ENCODE data around the gene TTC33. TPM values are rescaled to one million over a fixed set of nuclear protein-coding genes. Genes with fewer than 3 reads are reported as not detected.
A peak's percentile ranks its signal among the peaks of the same experiment; 100 is the strongest.

TTC33 gene
- total RNA-seq, 1 experiment from 2014 or later = 30.2 TPM

- H3K9me2 ChIP-seq (ENCODE audit: insufficient read depth) = no peaks in the 10 kb centered on the region
- peaks cover 7% of the 10 kb centered on the region; the same call in 1 of the 2 replicates for H3K9me3 ChIP-seq (ENCODE audit: insufficient read depth, low read depth)
- ChIA-PET CTCF (no interaction called here), POLR2A (ENCODE audit: unreplicated experiment) (no interaction called here)
- no peaks in the 10 kb centered on the region for H4K20me1 ChIP-seq (ENCODE audit: insufficient read depth)
- BruUV-seq (replicated peaks) = no TSS peak
- H3K36me3 ChIP-seq (ENCODE audit: low read depth) = no peaks in the 10 kb centered on the region
- no peak for DNase-seq
- H3K4me2 ChIP-seq = no peak overlapping the region
- no peaks in the 10 kb centered on the region for H3K27me3 ChIP-seq (ENCODE audit: insufficient read depth, low read depth)
- H3K4me3 ChIP-seq = no peak overlapping the region
- TF ChIP-seq CTCF (conservative IDR thresholded peaks at IDR 0.05) (no peak), EZH2 (IDR thresholded peaks at IDR 0.05; ENCODE audit: low read depth) (no peak)
- H3K4me1 ChIP-seq (replicated peaks; ENCODE audit: insufficient read depth) = peaks cover 27% of the 10 kb centered on the region
- H3F3A ChIP-seq (ENCODE audit: insufficient read depth, low read depth) = peaks cover 29% of the 10 kb centered on the region
- H2AFZ ChIP-seq = no peak overlapping the region
- no peaks in the 10 kb centered on the region for H3K79me2 ChIP-seq (ENCODE audit: low read depth)
- intact Hi-C loops (cut with micrococcal nuclease; ENCODE audit: unreplicated experiment) = loop anchor here (5.0 to 10.0 kb wide), 2 partner anchors 68 to 606 kb away; no protein-coding TSS in a partner anchor
- peak overlapping the region; percentile 38; the same call in 1 of the 2 replicates for H3K27ac ChIP-seq
These were observed 205.3 kb downstream of the TTC33 start for GRCh38 chr5:40550481-40550880.

- Histone ChIP-seq H3K27ac (no peak overlapping the region), H3K4me1 (replicated peaks; ENCODE audit: insufficient read depth) (peaks cover 27% of the 10 kb centered on the region), H3K9me2 (ENCODE audit: insufficient read depth) (no peaks in the 10 kb centered on the region), H3K9me3 (ENCODE audit: insufficient read depth, low read depth) (peaks cover 7% of the 10 kb centered on the region; the same call in 1 of the 2 replicates), H3K36me3 (ENCODE audit: low read depth) (no peaks in the 10 kb centered on the region), H3K4me2 (no peak overlapping the region), H3K27me3 (ENCODE audit: insufficient read depth, low read depth) (no peaks in the 10 kb centered on the region), H3F3A (ENCODE audit: insufficient read depth, low read depth) (peaks cover 29% of the 10 kb centered on the region), H3K79me2 (ENCODE audit: low read depth) (no peaks in the 10 kb centered on the region), H3K4me3 (no peak overlapping the region), H4K20me1 (ENCODE audit: insufficient read depth) (no peaks in the 10 kb centered on the region), H2AFZ (no peak overlapping the region)
- no TSS peak for BruUV-seq (replicated peaks)
- intact Hi-C loops (cut with micrococcal nuclease; ENCODE audit: unreplicated experiment) = loop anchor here (5.0 to 10.0 kb wide), 2 partner anchors 67 to 605 kb away; no protein-coding TSS in a partner anchor
- no peak for TF ChIP-seq EZH2 (IDR thresholded peaks at IDR 0.05; ENCODE audit: low read depth)
- POLR2A ChIA-PET (ENCODE audit: unreplicated experiment) = no interaction called here
- CTCF ChIA-PET = no interaction called here
- DNase-seq = no peak
These were observed 206.1 kb downstream of the TTC33 start for GRCh38 chr5:40549616-40550015.

GRCh38 chr5:40547994-40548575 lies 207.7 kb downstream of the TTC33 start:
- TF ChIP-seq EZH2 (IDR thresholded peaks at IDR 0.05; ENCODE audit: low read depth) (no peak), CTCF (conservative IDR thresholded peaks at IDR 0.05) (no peak)
- POLR2A ChIA-PET (ENCODE audit: unreplicated experiment) = no interaction called here
- no peak overlapping the region for H3K4me2 ChIP-seq
- no TSS peak for BruUV-seq (replicated peaks)
- peaks cover 26% of the 10 kb centered on the region for H3K4me1 ChIP-seq (replicated peaks; ENCODE audit: insufficient read depth)
- H3F3A ChIP-seq (ENCODE audit: insufficient read depth, low read depth) = peaks cover 29% of the 10 kb centered on the region
- H3K9me3 ChIP-seq (ENCODE audit: insufficient read depth, low read depth) = peaks cover 7% of the 10 kb centered on the region; the same call in 1 of the 2 replicates
- CTCF ChIA-PET = no interaction called here
- no peak overlapping the region for H3K4me3 ChIP-seq
- no peak overlapping the region for H2AFZ ChIP-seq
- H3K79me2 ChIP-seq (ENCODE audit: low read depth) = no peaks in the 10 kb centered on the region
- no peak overlapping the region for H3K27ac ChIP-seq
- no peak for DNase-seq
- no peaks in the 10 kb centered on the region for H3K36me3 ChIP-seq (ENCODE audit: low read depth)
- no peaks in the 10 kb centered on the region for H3K27me3 ChIP-seq (ENCODE audit: insufficient read depth, low read depth)
- no peaks in the 10 kb centered on the region for H3K9me2 ChIP-seq (ENCODE audit: insufficient read depth)
- no peaks in the 10 kb centered on the region for H4K20me1 ChIP-seq (ENCODE audit: insufficient read depth)
- intact Hi-C loops (cut with micrococcal nuclease; ENCODE audit: unreplicated experiment) = no loop called here

GRCh38 chr5:40547557-40547956 lies 208.2 kb downstream of the TTC33 start:
- ChIA-PET CTCF (no interaction called here), POLR2A (ENCODE audit: unreplicated experiment) (no interaction called here)
- no TSS peak for BruUV-seq (replicated peaks)
- Histone ChIP-seq H2AFZ (no peak overlapping the region), H3K9me2 (ENCODE audit: insufficient read depth) (no peaks in the 10 kb centered on the region), H3F3A (ENCODE audit: insufficient read depth, low read depth) (peaks cover 24% of the 10 kb centered on the region), H3K4me3 (no peak overlapping the region), H3K9me3 (ENCODE audit: insufficient read depth, low read depth) (peaks cover 6% of the 10 kb centered on the region; the same call in 1 of the 2 replicates), H3K4me2 (no peak overlapping the region), H3K79me2 (ENCODE audit: low read depth) (no peaks in the 10 kb centered on the region), H3K27ac (no peak overlapping the region), H3K4me1 (replicated peaks; ENCODE audit: insufficient read depth) (peaks cover 21% of the 10 kb centered on the region), H4K20me1 (ENCODE audit: insufficient read depth) (no peaks in the 10 kb centered on the region), H3K27me3 (ENCODE audit: insufficient read depth, low read depth) (no peaks in the 10 kb centered on the region), H3K36me3 (ENCODE audit: low read depth) (no peaks in the 10 kb centered on the region)
- DNase-seq = no peak
- intact Hi-C loops (cut with micrococcal nuclease; ENCODE audit: unreplicated experiment) = no loop called here
- TF ChIP-seq EZH2 (IDR thresholded peaks at IDR 0.05; ENCODE audit: low read depth) (no peak), CTCF (conservative IDR thresholded peaks at IDR 0.05) (no peak)
